ENCODE results near the gene CALN1.

The CALN1 gene

DNA sequence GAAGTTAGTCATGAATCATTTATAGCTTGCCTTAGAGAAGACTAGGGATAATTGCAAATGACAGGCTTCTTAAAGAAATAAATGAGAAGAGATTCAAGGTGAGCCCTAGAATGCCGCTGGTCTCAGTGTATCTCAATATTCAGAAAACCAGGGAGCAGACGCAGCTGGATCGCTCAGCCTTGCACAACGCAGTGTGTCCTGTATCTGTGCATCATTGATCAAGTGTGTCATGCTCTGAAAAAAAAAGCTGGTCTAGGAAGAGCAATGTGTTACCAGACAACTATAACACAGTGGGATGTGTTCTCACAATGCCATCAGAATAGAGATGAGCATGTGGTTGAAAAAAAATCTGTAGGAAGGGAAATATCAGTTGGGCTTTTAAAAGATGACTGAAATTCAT, 230.1 kb downstream of the CALN1 start:
- DNase-seq (ENCODE audit: low spot score): peak; percentile 24

DNA sequence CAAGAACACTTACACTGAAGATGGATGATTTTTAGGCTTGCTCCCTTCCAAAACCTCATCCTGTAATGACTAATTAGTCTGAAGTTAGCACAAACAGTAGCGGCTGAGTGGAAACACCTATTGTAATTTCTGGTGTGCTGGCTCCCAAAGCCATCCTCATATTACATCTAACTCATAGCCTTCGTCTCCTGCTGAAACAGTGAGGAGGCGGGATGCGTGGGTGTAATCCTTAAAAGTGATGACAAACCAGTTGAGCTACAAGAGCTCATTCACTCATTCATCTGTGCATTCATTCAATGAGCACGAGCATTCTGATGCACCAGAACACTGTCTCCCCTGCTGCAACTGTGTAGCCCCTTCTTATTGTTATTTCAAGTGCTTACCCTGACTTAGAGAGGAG, 235.3 kb downstream of the CALN1 start:
- DNase-seq (ENCODE audit: low spot score): no peak

DNA sequence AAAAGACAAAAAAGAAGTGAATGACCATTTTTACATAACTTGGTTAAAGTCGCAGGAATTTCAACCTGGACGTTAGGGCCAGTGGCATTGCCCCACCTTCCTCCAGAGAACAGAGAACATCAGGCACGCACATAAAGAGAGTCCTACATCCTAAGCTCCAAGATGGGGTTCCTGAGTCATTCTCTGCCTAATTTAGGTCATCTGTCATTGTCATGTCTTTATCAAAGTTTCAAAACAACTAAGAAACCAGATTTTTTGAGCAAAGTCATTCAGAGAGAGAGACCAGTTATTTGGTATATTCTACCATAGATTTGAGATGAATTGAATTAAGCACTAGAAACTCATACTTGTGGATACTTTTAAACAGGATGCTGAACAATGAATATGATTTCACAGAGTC, 241.7 kb downstream of the CALN1 start:
- no peak for DNase-seq (ENCODE audit: low spot score)

DNA sequence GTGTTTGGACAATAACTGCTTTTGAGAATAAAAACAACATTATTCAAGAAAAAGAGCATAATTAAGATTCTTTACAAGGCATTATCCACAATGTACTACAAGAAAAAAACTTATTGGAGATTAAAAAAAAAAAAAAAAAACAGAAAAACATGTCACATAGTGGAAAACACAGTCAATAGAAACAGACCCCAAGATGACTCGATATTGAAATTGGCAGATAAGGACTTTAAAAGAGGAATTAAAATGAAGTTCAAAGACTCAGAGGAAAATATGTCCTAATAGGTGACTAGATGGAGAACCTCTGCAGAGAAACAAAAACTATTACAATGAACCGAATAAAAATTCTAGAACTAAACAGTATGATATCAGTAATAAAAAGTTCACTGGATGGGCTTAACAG, 248.9 kb downstream of the CALN1 start:
- no peak for DNase-seq (ENCODE audit: low spot score)

DNA sequence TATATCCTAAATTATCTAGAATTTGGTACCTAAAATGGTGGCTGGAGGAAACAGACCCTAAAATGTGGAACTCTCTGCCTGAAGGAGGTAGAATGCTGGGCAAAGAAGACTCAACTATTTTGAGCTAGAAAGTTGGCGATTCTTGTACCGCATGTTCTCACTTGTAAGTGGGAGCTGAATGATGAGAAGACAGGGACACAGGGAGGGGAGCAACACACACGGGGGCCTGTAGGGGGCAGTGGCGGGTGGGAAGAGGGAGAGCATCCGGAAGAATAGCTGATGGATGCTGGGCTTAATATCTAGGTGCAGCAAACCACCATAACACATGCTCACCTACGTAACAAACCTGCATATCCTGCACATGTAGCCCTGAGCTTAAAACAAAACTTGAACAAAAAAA, 250.6 kb downstream of the CALN1 start:
- no peak for DNase-seq (ENCODE audit: low spot score)

DNA sequence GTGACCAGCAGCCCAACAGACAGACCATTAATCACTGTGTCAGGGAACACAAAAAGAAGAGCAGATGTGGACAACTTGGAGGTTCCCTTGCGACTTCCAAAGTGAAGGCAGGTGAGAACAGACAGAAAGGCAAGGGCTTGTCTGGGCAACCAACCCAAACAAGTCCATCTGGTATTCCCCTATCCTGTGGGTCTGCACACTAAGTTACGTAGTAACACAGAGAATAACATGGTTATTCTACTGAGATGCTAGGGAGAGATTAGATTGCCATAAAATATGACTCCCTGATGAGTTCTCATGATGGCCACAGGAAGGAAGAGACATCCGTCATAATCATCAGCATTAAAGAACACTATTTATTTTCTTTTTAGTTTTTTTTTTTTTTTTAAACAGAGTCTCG, 252.2 kb downstream of the CALN1 start:
- no peak for DNase-seq (ENCODE audit: low spot score)

DNA sequence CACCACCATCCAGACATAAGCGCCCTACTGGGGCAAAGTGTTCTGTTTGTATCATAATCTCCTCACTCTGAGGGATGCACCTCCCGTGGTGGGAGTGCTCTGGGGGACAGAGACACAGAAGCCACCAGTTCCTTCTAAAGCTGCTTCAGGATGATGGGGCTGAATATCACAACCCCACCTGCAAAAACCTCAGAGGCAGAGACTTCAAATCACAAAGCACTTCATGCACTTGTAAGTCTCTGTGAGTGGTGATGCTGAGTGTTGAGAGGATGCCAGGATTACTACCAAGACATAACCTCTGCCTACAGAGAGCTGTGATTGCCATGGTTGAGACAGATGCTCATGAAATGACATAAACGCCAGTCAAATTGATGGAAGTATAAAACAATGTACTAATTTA, 255.5 kb downstream of the CALN1 start:
- no peak for DNase-seq (ENCODE audit: low spot score)

DNA sequence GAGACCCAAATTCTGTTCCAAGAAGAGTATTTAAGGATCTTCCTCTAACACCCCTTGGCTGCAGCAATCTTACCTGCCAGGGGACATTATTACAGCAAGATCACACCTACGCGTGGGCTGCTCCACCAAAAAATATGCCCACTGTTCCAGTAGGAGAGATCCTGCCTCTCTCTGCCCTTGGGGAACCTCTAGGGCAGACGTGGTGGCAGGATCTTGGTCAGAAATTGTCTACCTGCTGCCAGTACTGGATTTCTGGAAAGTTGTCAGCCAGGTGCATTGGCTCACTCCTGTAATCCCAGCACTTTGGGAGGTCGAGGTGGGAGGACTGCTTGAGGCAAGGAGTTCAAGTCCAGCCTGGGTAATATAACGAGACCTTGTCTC, 259.0 kb downstream of the CALN1 start:
- DNase-seq (ENCODE audit: low spot score): no peak

DNA sequence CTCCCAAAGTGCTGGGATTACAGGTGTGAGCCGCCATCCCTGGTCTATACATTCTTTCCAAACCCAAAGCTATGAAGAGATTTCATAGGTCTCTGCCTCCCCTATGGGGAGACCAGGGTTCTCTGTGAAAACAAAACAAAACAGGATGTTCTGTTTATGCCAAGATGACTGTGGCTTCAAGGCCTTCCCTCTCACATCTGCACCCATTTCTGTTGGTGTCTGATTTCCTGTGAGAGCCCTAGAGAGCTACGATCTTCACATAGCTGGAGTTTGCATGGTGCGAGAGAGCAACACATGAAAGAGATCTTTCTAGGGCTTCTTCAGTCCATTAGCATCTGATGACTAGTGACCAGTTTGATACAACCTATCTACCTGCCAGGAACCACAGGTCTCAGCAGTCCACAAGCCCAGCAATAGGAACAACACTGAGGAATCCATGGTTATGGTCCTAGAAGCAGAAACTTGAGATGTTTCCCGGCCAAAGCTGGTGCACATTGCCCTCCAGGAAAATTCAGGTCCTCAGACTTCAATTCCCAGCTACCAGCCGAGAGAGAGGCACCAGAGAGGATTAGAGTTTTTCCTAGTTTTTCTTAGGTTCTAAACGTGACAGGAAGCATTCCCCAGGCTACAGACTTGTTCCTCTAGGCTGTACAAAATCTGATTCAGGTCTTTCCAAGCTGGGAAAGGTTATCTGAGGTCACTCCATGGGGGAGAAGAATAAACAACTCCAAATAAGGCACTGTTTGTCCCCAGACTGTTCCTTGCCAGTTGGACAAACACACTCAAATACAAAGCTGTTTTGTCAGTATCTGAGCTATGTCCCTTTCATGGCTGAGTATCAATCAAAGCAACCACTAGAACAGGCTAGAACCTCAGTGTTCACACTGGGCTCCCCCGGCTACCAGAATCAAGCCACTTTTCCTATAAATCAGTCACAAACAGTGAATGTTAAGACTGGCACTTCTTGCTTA, 259.7 kb downstream of the CALN1 start:
- peak; percentile 98 for DNase-seq (ENCODE audit: low spot score)

DNA sequence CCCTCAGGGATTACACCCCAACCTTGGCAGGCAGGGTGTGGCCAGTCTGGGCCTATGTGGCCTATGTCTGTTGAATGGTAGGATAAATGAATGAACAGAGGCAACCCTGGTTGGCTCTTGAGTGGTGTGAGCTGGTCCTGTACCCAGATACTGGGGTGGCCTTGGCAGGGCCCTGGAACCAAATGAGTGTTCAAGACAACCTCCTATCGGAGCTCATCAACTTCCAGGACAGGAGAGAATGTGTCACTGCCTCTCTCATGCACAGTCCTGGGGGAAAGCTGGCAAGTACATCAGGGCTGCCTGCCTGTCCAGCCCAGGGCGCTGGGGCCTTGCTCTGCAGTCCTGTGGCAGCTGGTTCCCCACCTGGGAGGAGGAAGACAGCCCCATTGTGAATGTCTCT, 271.6 kb downstream of the CALN1 start:
- no peak for DNase-seq (ENCODE audit: low spot score)

DNA sequence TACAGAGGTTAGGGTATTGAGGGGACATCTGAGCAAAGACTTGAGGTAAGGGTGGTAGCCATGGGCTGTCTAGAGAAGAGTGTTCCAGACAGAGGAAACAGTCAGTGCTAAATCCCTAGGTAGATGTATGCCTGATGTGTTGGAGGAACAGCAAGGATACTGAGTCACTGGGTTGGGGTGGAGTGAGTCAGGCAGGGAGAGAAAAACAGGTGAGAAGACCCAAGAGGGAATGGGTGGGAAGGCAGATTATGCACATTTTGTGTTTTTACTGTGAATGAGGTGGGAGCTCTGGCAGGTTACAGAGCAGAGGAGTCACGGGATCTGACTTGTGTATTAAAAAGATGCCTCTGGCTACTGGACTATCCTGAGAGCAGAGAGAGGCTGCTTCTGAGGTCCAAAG, 285.0 kb downstream of the CALN1 start:
- no peak for DNase-seq (ENCODE audit: low spot score)

DNA sequence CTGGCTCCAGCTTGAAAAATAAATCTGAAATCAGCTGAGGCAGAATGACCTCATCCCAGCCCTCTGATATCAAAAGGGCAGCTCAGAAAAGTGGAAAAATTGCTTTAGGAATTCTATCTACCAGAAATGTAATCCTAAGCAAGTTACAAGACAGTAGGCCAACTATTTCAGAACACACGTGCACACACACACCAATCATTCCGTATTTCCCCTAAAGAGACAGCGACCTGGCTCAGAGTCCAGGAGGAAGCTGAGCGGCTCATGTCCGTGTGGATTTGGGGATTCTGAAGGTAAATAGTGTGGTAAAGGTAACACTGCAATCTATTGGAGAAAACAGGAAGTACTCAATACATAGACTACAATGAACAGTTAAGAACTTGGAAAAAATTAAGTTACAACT, 288.2 kb downstream of the CALN1 start:
- DNase-seq (ENCODE audit: low spot score): no peak

DNA sequence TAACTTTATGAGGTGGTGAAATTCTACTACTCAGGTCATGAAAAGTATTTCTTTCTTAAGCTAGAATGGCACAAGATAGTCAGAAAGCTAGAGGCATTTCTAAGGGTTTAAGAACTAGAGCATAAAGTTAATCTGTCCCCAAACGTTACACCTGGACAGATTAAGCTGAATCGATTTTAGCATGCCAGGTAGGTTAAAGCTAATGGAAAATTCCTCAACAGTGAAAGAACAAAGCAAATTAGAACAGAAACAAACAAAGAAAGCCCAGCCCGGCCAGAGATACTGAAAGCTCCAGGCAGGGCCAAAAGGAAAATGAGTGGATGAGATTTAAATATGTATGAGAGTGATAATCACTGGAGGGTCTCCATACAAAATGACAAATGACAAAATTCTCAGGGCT, 293.8 kb downstream of the CALN1 start:
- DNase-seq (ENCODE audit: low spot score): no peak

DNA sequence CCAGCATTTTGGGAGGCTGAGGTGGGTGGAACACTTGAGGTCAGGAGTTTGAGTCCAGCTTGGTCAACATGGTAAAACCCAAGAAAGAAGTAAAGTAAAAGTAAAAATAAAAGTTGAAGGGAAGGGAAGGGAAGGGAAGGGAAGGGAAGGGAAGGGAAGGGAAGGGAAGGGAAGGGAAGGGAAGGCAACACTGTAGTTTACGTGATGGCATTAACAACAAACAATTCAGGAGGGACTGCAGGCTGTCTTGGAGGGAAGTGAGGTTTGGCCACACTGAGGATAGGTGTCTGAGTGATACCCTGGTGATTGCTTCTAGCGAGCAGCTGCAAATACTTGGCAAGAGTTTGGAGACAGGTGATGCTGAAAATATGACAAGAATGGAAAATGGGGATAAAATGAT, 298.0 kb downstream of the CALN1 start:
- no peak for DNase-seq (ENCODE audit: low spot score)

DNA sequence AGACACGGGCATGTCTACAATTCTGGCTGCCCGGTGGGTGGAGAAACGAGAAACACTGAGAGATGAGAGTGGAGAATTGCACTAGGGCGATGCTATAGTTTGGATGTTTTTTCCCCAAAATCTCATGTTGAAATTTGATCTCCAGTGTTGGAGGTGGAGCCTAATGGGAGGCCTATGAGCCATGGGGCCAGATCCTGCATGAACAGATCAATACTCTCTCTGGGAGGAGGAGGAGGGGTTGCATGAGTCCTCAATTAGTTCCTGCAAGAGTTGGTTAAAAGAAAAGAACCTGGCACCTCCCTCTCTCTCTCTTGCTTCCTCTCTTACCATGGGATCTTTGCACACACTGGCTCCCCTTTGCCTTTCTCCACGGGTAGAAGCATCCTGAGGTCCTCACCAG, 299.1 kb downstream of the CALN1 start:
- DNase-seq (ENCODE audit: low spot score): no peak

DNA sequence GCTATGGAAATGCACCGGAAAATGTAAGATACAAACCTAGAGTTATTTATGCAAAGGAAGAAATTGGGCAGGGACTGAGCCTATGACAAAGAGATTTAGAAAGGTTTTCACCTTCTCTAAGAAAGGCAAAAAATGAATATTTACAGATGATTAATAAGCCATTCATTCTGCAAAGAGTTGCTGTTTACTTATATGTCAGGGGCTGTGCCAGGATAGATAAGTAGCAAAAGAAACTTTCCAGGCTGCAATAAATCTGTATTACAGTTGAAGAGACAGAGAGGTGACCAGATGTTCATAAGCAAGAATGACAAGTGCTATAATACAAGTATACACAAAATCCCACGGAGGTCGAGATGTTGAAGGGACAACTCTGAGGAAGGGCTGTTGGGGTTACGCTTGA, 299.6 kb downstream of the CALN1 start:
- DNase-seq (ENCODE audit: low spot score): no peak

DNA sequence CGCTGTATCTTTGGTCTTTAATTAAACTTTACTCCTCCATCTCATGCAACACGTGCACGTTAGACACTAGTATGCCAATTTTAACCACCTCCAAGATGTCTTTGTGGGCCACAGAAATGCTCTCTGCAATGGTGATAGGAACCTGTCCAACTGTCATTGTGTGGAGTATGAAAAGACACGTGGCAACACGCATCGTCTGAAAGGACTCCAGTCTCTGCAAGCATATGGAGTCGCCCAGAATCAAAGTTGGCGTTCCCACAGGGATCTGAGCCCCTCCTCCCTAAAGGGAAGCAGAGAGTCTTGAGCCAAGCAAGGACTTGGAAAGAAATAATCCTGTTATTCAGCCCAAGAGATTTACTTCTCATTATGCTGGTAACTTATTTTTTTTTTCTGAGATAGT, 301.1 kb downstream of the CALN1 start:
- DNase-seq (ENCODE audit: low spot score): no peak

DNA sequence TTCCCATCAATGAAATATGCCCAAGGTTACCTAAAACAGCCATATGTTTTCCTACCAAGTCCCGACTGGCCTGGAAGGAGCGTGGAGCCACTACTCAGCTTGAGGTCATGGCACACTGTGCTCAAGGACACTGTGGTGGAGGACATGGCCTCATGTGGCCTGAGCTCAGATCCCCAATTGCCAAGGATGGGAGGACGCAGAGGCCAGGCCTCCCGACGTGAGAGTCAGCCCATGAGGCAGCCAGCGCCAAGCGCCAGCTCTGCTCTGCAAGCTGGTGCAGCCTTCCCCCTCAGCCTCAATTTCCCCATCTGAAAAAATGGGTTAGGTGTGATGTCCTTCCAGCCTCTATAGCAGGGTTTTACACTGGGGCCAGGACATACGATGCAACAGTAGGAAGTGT, 302.6 kb downstream of the CALN1 start:
- DNase-seq (ENCODE audit: low spot score): no peak

DNA sequence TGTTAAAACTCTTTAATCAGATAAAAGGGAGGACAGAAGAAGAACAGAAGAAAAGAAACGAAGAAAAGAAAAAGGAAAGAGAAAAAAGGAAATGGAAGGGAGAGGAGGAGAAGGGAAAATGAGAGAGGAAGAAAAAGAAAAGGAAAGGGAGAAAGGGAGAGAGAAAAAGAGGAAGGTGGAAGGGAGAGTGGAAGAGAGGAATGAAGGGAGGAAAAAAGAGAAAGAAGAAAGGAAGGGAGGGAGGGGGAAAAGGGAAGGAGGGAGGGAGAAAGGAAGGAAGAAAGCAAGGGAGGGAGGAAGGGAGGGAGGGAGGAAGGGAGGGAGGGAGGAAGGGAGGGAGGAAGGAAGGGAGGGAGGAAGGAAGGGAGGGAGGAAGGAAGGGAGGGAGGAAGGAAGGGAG, 305.7 kb downstream of the CALN1 start:
- DNase-seq (ENCODE audit: low spot score): no peak

DNA sequence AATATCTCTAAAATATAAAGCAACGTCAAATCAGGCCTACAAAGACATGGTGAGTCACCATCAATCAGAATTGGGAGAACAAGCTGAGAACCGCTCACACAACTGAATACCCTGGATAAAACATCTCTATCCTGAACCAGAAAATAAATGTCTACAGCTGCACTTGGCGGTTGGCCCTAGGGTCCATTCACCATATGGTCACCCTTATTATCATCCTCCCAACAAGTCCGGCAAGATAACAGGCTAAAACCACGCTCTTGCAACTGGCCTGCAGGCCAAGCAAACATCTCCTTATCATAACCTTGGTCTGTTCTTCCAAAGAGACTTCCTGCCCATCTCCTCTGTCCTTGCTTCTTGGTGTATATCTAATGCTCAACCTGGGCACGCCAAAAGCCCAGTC, 310.7 kb downstream of the CALN1 start:
- no peak for DNase-seq (ENCODE audit: low spot score)

DNA sequence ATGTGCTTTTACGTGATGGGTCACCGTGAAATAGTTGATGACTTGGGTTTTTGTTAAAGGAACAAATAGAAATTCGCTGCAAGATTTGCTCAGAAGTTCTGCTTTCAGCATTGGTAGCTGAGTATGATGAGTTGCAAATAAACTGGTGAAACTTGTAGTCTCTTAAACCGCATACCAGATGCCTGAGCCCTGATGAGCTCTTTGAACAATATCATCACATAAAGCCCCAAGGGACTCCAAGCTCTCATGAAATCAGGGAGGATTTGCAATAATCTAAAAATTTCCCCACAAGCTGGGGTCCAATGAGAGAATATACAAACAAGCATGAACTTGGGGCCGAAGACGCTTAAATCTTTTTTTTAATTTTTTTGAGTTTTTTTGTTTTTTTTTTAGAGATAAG, 312.4 kb downstream of the CALN1 start:
- DNase-seq (ENCODE audit: low spot score): no peak

DNA sequence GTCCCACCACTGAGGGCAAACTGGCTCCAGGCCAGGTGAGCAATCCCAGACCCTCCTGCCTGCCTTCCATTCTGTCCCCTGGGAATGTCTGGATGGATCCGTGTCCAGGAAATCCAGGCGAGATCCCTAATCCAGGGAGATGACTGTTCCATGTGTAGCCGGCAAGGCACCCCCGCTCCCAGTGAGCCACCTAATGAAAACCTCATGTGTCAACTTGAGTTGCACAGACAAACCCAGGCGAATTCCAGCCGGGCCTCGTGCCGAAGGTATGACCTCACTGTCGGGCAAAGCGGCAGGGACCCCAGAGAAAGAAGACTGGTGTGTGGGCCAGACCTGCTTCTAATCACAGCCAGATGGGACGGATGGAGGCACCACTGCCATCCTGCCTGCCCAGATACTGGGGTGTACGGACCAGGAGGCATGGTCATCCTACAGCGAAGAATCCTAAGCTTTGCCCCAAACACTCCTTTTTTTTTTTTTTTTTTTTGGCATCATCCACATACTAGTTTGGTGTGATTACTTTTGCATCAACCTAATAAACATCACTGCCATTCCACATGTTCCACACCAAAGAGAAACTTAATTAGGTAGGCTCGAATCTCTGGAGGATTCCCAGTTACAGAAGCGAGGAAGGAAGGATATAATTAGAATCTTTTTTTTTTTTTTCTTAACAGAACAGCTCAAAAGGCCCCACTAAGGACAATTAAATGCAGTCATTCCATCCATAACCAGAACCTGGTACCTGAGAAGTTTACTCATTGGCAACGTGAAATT, 313.1 kb downstream of the CALN1 start:
- no peak for DNase-seq (ENCODE audit: low spot score)

DNA sequence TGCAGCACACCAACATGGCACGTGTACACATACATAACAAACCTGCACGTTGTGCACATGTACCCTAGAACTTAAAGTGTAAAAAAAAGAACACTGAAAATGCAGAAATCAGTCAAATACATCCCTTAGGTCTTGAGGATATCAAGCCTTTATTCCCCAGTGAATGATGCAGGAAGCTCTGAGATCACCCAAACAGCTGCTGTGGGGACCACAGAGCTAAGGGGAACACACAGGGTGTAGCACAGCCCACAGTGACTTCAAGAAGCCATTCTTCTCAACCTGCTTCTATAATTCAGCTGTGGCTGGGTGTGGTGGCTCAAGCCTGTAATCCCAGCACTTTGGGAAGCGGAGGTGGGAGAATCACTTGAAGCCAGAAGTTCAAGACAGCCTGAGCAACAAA, 314.9 kb downstream of the CALN1 start:
- DNase-seq (ENCODE audit: low spot score): no peak

All from globus pallidus (tissue), 1 donor.